Skin of body (tissue), 2 donors: ENCODE results near the gene CTNNA3. TPM values are rescaled to one million over a fixed set of nuclear protein-coding genes. Genes with fewer than 3 reads are reported as not detected.
"Not testable (repeated sequence)": the region's sequence is repeated elsewhere in the genome, so short reads cannot be mapped to it uniquely, and the experiment has no call there.

Source experiments
- DNase-seq: peaks from one replicate; lab custom pipeline; 2025; lab: John Stamatoyannopoulos, UW
- total RNA-seq: library from RNA; depleted of rRNA; stranded (reverse); fragments of >200 nt; gene quantifications from one replicate; pipeline ENCODE4 v1.2.3, GENCODE V29; 2014

The CTNNA3 gene
- 7.1 TPM for total RNA-seq

DNA sequence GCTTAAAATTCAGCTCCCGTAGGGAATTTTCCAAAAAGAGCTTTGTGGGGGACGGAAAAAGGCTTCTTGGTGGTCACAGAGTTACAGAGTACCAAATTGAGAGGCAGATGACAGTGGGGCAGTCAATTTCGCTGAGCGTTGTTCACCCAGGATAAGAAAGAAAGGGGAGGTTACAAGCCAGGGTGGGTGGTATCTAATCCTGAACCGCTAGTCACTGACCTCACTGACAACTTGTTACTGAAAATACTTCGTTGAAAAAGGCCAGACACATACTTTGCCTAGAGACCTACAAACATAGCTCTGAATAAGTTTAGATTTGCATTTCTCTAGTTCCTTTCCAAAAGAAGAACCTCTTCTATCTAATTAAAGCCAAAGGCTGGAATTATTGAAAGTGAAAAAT, at the start of gene CTNNA3:
Gene CTNNA3, minus strand, starts transcription at position 167 of the 400 bp plus-strand sequence.
- no peak for DNase-seq

GRCh38 chr10:67735430-67735829, 39.4 kb upstream of the CTNNA3 start:
- no peak for DNase-seq

GRCh38 chr10:67733511-67733910, 37.5 kb upstream of the CTNNA3 start:
- no peak for DNase-seq

DNA sequence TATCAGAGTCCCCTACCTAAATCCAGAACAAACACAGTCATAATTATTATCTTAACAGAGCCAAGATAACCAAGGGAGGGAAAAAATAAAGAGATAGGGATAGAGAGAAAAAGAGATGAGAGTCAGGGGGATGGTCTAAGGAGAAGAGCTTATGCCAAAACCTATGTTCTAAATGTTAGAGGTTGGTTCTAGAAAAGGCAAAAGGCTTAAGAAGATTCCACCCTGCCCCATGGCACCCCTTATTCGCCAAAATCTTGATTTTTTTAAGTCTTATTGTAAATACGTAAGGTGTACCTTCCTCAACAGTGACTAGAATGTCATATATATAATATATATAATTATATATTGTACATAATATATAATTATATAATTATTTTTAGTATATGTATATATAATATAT, 29.6 kb upstream of the CTNNA3 start:
- DNase-seq: no peak

- DNase-seq: no peak
Measured at GRCh38 chr10:67723601-67724000, 27.6 kb upstream of the CTNNA3 start.

GRCh38 chr10:67722113-67722512, 26.1 kb upstream of the CTNNA3 start:
- DNase-seq: no peak

DNA sequence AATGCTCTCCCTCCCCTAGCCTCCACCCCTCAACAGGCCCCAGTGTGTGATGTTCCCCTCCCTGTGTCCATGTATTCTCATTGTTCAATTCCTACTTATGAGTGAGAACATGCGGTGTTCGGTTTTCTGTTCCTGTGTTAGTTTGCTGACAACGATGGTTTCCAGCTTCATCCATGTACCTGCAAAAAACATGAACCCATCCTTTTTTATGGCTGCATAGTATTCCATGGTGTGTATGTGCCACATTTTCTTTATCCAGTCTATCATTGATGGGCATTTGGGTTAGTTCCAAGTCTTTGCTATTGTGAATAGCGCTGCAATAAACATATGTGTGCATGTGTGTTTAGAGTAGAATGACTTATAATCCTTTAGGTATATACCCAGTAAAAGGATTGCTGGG, 20.5 kb upstream of the CTNNA3 start:
- DNase-seq: not testable (repeated sequence)

- no peak for DNase-seq
Measured at GRCh38 chr10:67705921-67706320, 9.9 kb upstream of the CTNNA3 start.

- not testable (repeated sequence) for DNase-seq
Measured at GRCh38 chr10:67699613-67700270, 3.7 kb upstream of the CTNNA3 start.

- DNase-seq: no peak
Measured at GRCh38 chr10:67698164-67698563, 2.2 kb upstream of the CTNNA3 start.

- DNase-seq: no peak
Measured at GRCh38 chr10:67697724-67698131, 1.7 kb upstream of the CTNNA3 start.

DNA sequence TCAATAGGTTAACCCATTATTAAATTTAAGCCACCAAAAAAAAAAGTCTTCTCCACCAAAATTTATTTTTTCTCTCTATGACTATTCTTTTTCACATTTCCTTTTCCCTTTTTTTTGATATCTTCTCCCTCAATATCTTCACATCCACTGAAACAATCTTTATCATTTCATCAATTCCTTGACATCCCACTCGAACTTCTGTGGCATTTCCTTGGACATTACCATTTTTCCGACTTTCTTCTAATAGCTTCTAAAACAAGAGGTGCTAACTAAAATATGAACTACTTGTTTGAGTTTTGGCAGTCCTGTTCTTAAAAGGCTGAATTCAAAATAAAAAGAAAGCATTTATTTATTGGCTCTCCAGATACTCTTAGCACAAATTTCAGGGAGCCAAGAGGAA, 684 bp upstream of the CTNNA3 start:
- no peak for DNase-seq

GRCh38 chr10:67695555-67695954, 440 bp downstream of the CTNNA3 start:
- no peak for DNase-seq

GRCh38 chr10:67691861-67692260, 4.1 kb downstream of the CTNNA3 start:
- not testable (repeated sequence) for DNase-seq

DNA sequence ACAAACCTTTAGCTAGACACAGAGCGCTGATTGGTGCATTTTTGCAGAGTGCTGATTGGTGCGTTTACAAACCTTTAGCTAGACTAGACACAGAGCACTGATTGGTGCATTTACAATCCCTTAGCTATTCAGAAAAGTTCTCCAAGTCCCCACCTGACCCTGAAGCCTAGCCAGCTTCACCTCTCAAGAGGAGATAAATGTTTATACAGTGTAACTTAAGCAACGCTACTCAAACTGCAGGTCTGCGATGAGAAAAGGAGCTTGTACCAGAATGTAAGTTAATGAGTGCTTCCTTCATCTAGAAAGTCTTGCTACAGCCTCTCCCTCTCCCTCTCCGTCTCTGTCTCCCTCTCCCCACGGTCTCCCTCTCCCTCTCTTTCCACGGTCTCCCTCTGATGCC, 5.5 kb downstream of the CTNNA3 start:
- DNase-seq: not testable (repeated sequence)

DNA sequence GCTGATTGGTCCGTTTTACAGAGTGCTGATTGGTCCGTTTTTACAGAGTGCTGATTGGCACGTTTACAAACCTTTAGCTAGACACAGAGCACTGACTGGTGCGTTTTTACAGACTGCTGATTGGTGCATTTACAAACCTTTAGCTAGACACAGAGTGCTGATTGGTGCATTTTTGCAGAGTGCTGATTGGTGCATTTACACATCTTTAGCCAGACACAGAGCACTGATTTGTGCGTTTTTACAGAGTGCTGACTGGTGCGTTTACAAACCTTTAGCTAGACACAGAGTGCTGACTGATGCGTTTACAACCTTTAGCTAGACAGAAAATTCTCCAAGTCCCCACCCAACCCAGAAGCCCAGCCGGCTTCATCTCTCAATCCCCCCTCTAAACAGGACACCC, 11.9 kb downstream of the CTNNA3 start:
- DNase-seq: not testable (repeated sequence)

DNA sequence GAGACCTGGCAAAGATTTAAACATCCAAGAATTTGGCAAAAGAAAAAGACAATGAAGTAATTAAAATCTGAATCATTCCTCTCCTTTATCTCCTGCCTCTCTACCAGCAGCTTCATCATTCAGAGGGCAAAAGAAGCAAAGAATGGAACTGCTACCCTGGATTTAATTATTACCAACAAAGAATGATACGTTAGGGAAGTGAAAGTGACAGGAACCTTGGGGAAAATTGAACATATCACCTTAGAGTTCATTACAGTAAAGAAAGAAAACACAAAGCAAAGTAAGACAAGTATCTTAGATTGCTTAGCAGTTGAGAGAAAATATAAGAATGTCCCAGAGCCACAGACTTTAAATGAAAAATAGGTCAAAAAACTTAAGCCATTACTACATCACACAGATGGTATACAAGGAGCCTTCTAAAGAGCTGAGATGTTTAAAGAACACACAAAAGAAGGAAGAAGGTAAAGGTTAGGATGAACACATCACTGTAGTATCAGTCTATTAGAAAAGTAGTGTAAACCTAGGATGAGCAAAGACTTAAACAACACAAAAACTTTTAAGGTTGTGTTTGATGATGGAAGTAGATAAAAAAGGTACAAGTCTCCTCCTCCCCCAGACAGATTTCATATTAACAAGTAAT, 17.5 kb downstream of the CTNNA3 start:
- no peak for DNase-seq

- DNase-seq: no peak
Measured at GRCh38 chr10:67676208-67676825, 19.7 kb downstream of the CTNNA3 start.

- DNase-seq: no peak
Measured at GRCh38 chr10:67670401-67670800, 25.6 kb downstream of the CTNNA3 start.

- no peak for DNase-seq
Measured at GRCh38 chr10:67669978-67670377, 26.0 kb downstream of the CTNNA3 start.

GRCh38 chr10:67668448-67668847, 27.5 kb downstream of the CTNNA3 start:
- no peak for DNase-seq

- DNase-seq: no peak
Measured at GRCh38 chr10:67667035-67667425, 29.0 kb downstream of the CTNNA3 start.
